ENCODE data around the gene PGA4.
A peak's percentile ranks its signal among the peaks of the same experiment; 100 is the strongest.
"Not testable (repeated sequence)": the region's sequence is repeated elsewhere in the genome, so short reads cannot be mapped to it uniquely, and the experiment has no call there.

Gene PGA4

GRCh38 chr11:61222047-61222446 lies at the start of gene PGA4:
TSS of gene PGA4 (plus strand) at chr11:61222347. CDS start at chr11:61222401, 54 bp downstream.
- not testable (repeated sequence) for DNase-seq

GRCh38 chr11:61172356-61172755 lies 49.8 kb upstream of the PGA4 start:
- no peak for DNase-seq

GRCh38 chr11:61172888-61173287 lies 49.3 kb upstream of the PGA4 start:
- DNase-seq, result no peak

GRCh38 chr11:61173456-61173855 lies 48.7 kb upstream of the PGA4 start:
- no peak for DNase-seq

- DNase-seq, result no peak
These were observed 47.9 kb upstream of the PGA4 start for GRCh38 chr11:61174273-61174672.

- no peak for DNase-seq
These were observed 47.2 kb upstream of the PGA4 start for GRCh38 chr11:61174949-61175348.

- DNase-seq, result no peak
These were observed 45.7 kb upstream of the PGA4 start for GRCh38 chr11:61176446-61176845.

- not testable (repeated sequence) for DNase-seq
These were observed 41.9 kb upstream of the PGA4 start for GRCh38 chr11:61180205-61180604.

- DNase-seq, result no peak
These were observed 40.7 kb upstream of the PGA4 start for GRCh38 chr11:61181489-61181888.

GRCh38 chr11:61183645-61184044 lies 38.5 kb upstream of the PGA4 start:
- DNase-seq, result no peak

- no peak for DNase-seq
These were observed 35.6 kb upstream of the PGA4 start for GRCh38 chr11:61186504-61186903.

- DNase-seq, result peak; percentile 53
These were observed 34.5 kb upstream of the PGA4 start for GRCh38 chr11:61187505-61188130.

- no peak for DNase-seq
These were observed 32.2 kb upstream of the PGA4 start for GRCh38 chr11:61189933-61190332.

GRCh38 chr11:61193596-61193995 lies 28.6 kb upstream of the PGA4 start:
- DNase-seq, result no peak

GRCh38 chr11:61194169-61194671 lies 27.9 kb upstream of the PGA4 start:
- DNase-seq, result no peak

GRCh38 chr11:61194981-61195695 lies 27.0 kb upstream of the PGA4 start:
- DNase-seq, result no peak

- no peak for DNase-seq
These were observed 26.4 kb upstream of the PGA4 start for GRCh38 chr11:61195719-61196118.

GRCh38 chr11:61198361-61198760 lies 23.8 kb upstream of the PGA4 start:
- no peak for DNase-seq

- DNase-seq, result no peak
These were observed 23.1 kb upstream of the PGA4 start for GRCh38 chr11:61198948-61199523.

GRCh38 chr11:61201476-61201875 lies 20.7 kb upstream of the PGA4 start:
- no peak for DNase-seq

GRCh38 chr11:61202950-61203746 lies 19.0 kb upstream of the PGA4 start, which contains the start of gene PGA3:
TSS of gene PGA3 (plus strand) at chr11:61203515. CDS start at chr11:61203565, 50 bp downstream.
- DNase-seq, result not testable (repeated sequence)

GRCh38 chr11:61203873-61204272 lies 18.3 kb upstream of the PGA4 start:
- not testable (repeated sequence) for DNase-seq

GRCh38 chr11:61204502-61205059 lies 17.6 kb upstream of the PGA4 start:
- not testable (repeated sequence) for DNase-seq
